A204.1 (cell line): Measurements from ENCODE around the gene BLTP3A.
"Not testable (repeated sequence)": the region's sequence is repeated elsewhere in the genome, so short reads cannot be mapped to it uniquely, and the experiment has no call there.

Source experiments
- FAIRE-seq: peaks from 2 replicates; lab custom pipeline; 2012; peaks lifted over from hg19 to GRCh38; lab: Jason Lieb, UNC

BLTP3A gene

GRCh38 chr6:34791164-34791700, 651 bp upstream of the BLTP3A start:
- no peak for FAIRE-seq

- FAIRE-seq: no peak
These were observed 970 bp downstream of the BLTP3A start for GRCh38 chr6:34792605-34793500.

- no peak for FAIRE-seq
These were observed 2.0 kb downstream of the BLTP3A start for GRCh38 chr6:34793877-34794276.

GRCh38 chr6:34795836-34796425, 4.0 kb downstream of the BLTP3A start:
- FAIRE-seq: no peak

- no peak for FAIRE-seq
These were observed 6.2 kb downstream of the BLTP3A start for GRCh38 chr6:34798057-34798456.

- FAIRE-seq: no peak
These were observed 7.7 kb downstream of the BLTP3A start for GRCh38 chr6:34799547-34799946.

- no peak for FAIRE-seq
These were observed 12.7 kb downstream of the BLTP3A start for GRCh38 chr6:34804543-34804942.

GRCh38 chr6:34805074-34805473, 13.2 kb downstream of the BLTP3A start:
- not testable (repeated sequence) for FAIRE-seq

- FAIRE-seq: no peak
These were observed 15.0 kb downstream of the BLTP3A start for GRCh38 chr6:34806738-34807453.

- FAIRE-seq: not testable (repeated sequence)
These were observed 16.6 kb downstream of the BLTP3A start for GRCh38 chr6:34808473-34808872.

GRCh38 chr6:34809419-34809818, 17.5 kb downstream of the BLTP3A start:
- FAIRE-seq: not testable (repeated sequence)

- no peak for FAIRE-seq
These were observed 18.4 kb downstream of the BLTP3A start for GRCh38 chr6:34810017-34810882.

GRCh38 chr6:34810936-34811632, 19.2 kb downstream of the BLTP3A start:
- FAIRE-seq: no peak

- no peak for FAIRE-seq
These were observed 21.3 kb downstream of the BLTP3A start for GRCh38 chr6:34813028-34813713.

- FAIRE-seq: no peak
These were observed 24.9 kb downstream of the BLTP3A start for GRCh38 chr6:34816635-34817301.

GRCh38 chr6:34817446-34817845, 25.6 kb downstream of the BLTP3A start:
- FAIRE-seq: no peak

GRCh38 chr6:34818872-34819570, 27.1 kb downstream of the BLTP3A start:
- FAIRE-seq: not testable (repeated sequence)

GRCh38 chr6:34819571-34820480, 27.9 kb downstream of the BLTP3A start:
- FAIRE-seq: no peak
